GM19099 (cell line): ENCODE measurements around the gene KPNA6.
A peak's percentile ranks its signal among the peaks of the same experiment; 100 is the strongest.

Experiments
- POLR2A ChIP-seq: IDR thresholded peaks from 3 replicates; pipeline ENCODE4 v1.6.1; 2011; ENCODE audit warnings: low read depth; ENCODE audit not compliant: insufficient read length; ENCODE audit errors: extremely low read depth

KPNA6 gene

DNA sequence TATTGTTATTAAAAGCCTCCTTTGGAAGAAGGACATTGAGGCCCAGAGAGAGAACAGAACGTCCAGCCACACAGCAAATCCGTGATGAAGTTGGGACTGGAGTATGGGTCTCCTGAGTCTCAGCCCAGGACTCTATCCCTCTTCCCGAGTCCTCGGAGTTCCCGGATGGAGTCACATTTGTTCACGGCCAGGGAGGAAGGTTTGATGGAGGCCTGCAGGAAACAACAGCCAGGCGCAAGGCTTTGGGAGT, 71.3 kb downstream of the KPNA6 start:
- no peak for TF ChIP-seq POLR2A

- peak; percentile 95 for TF ChIP-seq POLR2A
Measured at GRCh38 chr1:32179443-32180185, 71.8 kb downstream of the KPNA6 start, which contains the start of gene TXLNA. TXLNA (plus strand) TSS chr1:32179675; CDS start chr1:32180346, 671 bp downstream.

DNA sequence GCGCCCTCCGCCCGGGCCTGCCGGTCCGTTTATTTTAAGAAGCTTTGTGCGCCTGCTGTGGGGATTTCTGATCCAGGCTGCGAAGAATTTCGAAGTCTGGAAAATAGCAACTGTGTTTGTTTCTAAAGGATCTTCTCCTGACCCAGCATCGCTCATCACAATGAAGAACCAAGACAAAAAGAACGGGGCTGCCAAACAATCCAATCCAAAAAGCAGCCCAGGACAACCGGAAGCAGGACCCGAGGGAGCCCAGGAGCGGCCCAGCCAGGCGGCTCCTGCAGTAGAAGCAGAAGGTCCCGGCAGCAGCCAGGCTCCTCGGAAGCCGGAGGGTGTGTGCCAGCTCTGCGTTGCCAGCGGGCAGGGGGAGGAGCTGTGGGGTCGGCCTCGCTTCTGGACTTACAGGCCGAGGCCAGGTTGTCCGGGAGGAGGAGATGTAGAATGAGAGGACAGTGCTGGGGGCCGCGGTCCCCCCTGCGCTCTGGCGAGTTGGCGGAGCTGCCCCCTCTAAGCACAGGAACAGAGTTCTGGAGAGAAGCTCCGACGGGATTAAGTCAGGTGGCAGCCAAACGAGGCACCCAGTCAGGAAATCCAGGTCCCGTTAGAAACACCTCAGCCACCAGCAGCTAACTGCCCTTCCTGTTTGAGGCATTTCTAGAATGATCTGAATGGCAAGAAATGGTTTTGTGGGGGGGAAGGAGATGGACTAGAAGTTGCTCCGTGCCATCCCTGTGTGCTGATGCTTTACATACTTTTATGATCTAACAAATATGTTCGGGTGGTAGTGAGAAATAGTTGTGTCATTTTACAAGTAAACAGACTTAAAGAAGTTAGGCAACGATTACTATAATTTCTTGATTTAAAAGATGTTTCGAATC, 72.6 kb downstream of the KPNA6 start:
- TF ChIP-seq POLR2A = peak; percentile 17

DNA sequence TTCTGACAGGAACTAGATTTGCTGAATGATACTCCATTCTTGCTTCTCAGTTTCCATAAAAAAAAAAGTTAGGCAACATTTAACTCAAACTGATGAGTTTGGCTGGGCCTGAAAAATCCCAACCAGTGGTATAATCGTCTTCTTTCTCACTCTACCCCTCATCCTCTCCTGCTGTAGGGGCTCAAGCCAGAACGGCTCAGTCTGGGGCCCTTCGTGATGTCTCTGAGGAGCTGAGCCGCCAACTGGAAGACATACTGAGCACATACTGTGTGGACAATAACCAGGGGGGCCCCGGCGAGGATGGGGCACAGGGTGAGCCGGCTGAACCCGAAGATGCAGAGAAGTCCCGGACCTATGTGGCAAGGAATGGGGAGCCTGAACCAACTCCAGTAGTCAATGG, 73.2 kb downstream of the KPNA6 start:
- TF ChIP-seq POLR2A = no peak

DNA sequence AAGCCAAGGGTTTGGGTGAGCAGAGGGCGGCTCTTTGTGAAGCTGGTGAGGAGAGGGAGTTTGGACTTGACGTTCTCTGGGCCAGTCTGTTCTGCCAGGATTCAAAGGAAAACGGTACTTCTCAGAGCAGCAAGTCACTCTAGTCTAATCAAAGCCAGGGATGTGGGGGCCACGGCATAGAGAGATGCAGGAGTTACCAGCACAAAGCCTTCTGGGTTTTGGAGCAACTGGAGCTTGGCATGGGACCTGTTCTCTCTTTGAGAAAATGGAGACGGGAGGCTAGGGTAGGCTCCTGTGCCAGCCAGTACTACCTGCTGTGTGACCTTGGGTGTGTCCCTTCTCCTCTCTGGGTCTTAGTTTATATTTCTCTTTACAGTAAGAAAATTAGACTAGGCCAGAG, 73.7 kb downstream of the KPNA6 start:
- no peak for TF ChIP-seq POLR2A

DNA sequence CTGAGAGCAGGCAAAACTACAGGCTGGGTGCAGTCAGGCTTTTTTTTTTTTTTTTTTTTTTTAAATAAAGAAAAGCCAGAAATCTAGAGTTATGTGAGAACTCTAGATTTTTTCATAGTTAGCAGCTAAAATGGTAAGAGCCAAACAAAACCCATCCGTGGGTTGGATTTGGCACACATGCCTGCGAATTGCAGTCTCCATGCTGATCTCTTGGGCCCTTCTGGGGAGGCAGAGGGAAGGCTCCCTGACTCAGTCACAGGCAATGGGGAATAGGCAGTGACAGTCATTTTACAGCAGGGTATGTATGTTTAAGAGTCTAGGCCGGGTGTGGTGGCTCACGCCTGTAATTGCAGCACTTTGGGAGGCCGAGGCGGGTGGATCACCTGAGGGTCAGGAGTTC, 74.2 kb downstream of the KPNA6 start:
- no peak for TF ChIP-seq POLR2A

GRCh38 chr1:32184650-32185049, 76.8 kb downstream of the KPNA6 start:
- no peak for TF ChIP-seq POLR2A

DNA sequence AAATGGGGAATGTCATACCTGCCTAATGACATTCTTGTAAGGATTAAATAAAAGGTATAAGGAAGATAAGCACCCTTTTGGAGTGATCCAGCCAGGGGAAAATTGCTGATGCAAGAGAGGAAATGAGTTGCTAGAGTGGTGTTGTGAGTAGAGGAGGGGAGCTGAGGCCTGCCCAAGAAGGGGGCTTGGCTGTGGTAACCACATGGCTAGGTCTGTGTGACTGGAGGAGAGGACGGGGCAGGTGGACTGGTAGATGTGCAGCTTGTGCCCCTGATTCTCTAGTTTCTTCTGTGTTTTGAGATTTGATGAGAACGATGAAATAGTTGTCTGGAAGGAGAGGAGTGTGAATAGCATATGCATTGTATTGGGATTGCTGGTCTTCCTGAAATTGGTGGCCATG, 78.2 kb downstream of the KPNA6 start:
- TF ChIP-seq POLR2A = no peak

DNA sequence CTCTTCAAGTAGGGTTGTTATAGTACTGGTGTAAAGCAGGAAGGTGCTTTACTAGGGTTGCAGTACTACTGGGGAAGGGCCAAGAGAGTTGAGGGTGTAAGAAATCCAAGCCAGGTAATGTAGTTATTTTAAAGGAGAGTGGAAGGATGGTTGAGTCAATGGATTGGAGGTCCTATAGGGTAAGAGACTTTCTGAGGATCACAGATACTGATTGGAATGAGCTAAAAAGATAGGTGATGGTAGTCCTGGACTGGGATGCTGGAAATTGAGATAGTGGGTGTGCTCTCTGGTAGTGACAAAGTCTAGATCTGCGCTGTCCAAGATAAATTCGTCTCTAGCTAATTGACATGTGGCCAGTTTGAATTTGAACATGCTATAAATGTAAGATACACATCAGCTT, 78.6 kb downstream of the KPNA6 start:
- TF ChIP-seq POLR2A = no peak

- no peak for TF ChIP-seq POLR2A
Measured at GRCh38 chr1:32187850-32188249, 80.0 kb downstream of the KPNA6 start.

DNA sequence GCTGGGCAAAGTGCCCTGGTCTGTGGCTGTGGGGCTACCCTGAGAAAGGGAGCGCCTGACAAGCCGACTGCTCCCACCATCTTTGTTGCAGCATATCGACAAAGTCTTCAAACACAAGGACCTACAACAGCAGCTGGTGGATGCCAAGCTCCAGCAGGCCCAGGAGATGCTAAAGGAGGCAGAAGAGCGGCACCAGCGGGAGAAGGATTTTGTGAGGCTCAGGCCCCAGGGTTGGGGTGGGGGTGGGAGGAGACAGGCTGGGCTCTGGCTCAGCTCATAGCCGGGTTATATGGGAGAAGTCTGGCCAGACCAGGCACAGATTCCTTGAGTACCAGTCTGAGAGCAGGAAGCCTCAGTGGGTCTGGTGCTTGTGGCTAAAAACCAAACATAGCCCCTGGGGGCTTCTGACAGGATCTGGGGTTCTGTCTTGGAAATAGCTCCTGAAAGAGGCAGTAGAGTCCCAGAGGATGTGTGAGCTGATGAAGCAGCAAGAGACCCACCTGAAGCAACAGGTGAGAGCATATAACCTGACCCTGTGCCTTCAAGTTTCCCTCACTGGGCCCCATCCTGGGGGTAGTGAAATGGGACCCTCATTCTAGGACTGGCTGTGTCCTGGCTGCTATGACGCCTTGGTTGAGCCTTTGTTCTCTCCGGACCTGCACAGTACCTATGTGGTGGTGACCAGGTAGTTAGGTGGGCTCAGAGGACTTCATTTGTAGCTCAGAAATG, 84.5 kb downstream of the KPNA6 start:
- no peak for TF ChIP-seq POLR2A

GRCh38 chr1:32194984-32195383, 87.1 kb downstream of the KPNA6 start:
- no peak for TF ChIP-seq POLR2A

DNA sequence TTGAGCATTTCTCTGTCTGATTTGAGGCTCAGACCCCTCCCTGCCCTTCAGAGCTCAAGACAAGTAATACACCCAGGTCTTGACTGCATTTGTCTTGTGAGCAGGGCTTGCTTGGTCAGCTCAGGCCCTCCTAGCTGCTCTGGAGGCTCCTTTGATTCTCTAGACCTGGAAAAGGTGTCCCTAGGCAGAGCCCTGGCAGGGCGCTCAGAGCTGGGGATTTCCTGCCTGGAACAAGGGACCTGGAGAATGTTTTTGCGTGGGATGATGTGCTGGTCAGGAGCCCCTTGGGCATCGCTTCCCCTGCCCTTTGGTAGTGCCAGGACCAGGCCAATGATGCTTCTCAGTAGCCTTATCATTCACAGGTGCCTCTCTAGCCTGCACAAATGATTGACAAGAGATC, 87.7 kb downstream of the KPNA6 start:
- no peak for TF ChIP-seq POLR2A

DNA sequence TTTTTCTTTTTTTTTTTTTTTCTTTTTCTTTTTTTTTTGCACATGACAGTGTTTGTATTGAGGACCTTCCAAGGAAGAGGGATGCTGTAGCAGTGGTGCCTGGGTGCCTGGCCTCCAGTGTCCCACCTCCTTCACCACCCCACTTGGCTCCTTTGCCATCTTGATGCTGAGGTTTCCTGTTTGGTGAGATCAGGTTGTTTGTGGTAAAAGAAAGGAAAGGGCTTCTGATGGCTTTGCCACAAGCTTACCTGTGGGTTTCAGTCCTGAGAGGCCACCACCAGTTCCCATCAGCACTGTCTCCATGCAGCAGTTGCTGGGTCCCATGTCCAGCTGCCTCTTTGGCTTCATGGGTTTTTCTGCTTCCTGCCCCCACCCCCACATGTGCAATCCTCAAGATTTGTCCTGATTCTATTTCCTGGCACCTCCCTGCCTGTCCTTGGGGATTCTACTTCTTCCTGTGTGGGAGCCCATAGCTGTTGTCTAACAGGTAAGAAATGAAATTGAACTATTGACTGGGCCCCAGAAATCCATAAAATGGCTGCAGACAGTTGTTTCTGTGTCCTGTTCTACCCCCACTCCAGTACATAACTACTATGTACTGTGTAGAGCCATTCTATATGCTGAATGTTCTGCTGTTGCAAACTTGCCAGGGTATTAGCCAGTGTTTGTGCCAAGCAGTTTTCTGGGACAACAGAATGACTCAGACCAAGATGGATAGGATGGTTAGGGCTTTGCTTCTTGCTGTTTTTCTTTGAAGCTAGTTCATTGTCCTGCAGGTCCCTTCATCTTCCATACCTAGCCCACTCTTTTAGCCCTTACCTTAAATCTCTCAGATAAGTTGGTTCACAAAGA, 88.3 kb downstream of the KPNA6 start:
- TF ChIP-seq POLR2A = no peak

GRCh38 chr1:32197074-32197473, 89.2 kb downstream of the KPNA6 start:
- TF ChIP-seq POLR2A = no peak
